Tibial nerve (tissue), 3 donors: ENCODE results near the gene TDRD9.

ENCODE experiments used
- POLR2A ChIP-seq, 2 donors: fragments of 450-650 bp; IDR thresholded peaks; one replicate each; pipeline ENCODE4 v1.6.1; 2017; ENCODE audit warnings: antibody characterized with exemption in 2 of 2, mild to moderate bottlenecking in 2 of 2, moderate library complexity in 2 of 2
- TF ChIP-seq, protein P1 (sequence below), 5 experiments: fragments of 200-600 bp in 3 of 5; fragments of 450-650 bp in 2 of 5; sonication (generic) in 3 of 5; IDR thresholded peaks; one replicate each; pipeline ENCODE4 v1.5.1; 2016 to 2019; ENCODE audit warnings: antibody characterized with exemption in 5 of 5, mild to moderate bottlenecking in 3 of 5, moderate library complexity in 2 of 5

DNA sequence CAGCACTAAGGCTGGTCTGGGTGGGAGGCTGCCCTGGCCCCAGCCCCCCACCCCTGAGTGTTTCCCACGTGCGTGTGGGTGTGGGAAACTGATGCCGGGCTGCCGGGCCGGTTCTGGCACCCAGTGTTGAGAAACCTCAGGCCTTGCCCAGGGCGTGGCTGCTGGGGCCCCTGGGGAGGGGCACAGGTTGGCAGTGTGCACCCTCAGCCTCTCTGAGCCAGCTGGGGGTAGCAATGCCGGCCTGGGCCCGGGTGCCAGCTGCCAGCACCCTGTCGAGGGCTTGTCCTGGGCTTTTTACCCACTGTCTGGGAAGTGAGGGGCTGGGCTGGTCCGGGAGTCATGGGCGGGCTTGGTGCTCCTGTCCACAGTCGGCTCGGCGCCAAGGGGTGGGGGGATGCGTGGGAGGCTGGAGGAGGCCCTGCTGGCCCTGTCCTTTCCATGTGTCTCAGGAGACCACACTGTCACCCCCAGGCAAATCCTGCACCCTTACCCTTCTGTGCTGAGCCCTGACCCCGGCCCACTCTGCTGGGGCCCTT lies 172.9 kb downstream of the TDRD9 start:
- TF ChIP-seq, protein P1, sequence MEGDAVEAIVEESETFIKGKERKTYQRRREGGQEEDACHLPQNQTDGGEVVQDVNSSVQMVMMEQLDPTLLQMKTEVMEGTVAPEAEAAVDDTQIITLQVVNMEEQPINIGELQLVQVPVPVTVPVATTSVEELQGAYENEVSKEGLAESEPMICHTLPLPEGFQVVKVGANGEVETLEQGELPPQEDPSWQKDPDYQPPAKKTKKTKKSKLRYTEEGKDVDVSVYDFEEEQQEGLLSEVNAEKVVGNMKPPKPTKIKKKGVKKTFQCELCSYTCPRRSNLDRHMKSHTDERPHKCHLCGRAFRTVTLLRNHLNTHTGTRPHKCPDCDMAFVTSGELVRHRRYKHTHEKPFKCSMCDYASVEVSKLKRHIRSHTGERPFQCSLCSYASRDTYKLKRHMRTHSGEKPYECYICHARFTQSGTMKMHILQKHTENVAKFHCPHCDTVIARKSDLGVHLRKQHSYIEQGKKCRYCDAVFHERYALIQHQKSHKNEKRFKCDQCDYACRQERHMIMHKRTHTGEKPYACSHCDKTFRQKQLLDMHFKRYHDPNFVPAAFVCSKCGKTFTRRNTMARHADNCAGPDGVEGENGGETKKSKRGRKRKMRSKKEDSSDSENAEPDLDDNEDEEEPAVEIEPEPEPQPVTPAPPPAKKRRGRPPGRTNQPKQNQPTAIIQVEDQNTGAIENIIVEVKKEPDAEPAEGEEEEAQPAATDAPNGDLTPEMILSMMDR (IDR thresholded peaks at IDR 0.05), result no peak
- TF ChIP-seq POLR2A (IDR thresholded peaks at IDR 0.05), result no peak
